ENCODE data around the gene RAB6B. TPM values are rescaled to one million over a fixed set of nuclear protein-coding genes. Genes with fewer than 3 reads are reported as not detected.
A peak's percentile ranks its signal among the peaks of the same experiment; 100 is the strongest.

Gene RAB6B
- total and polyA plus RNA-seq, 2 donors (not counting 1 experiment from before 2014, with no cell fraction given) = 0.83 to 1.5 TPM

GRCh38 chr3:133943639-133944141 lies 48.0 kb upstream of the RAB6B start:
- Histone ChIP-seq H3K9ac (ENCODE audit: insufficient read depth, low read length) (no peak overlapping the region), H2AFZ (ENCODE audit: low read length) (no peak overlapping the region), H3K4me2 (ENCODE audit: extremely low read depth, insufficient read depth, low read length) (peak overlapping the region; percentile 73), H3K4me3 (replicated peaks in 1 of 4; ENCODE audit: control extremely low read depth in 1 of 4, insufficient read depth in 1 of 4, low read depth in 3 of 4, low read length in 4 of 4) (no peak overlapping the region), H3K79me2 (ENCODE audit: control insufficient read depth, insufficient read depth, low read length) (no peaks in the 10 kb centered on the region), H3K27ac (ENCODE audit: insufficient read depth, low read length) (peak overlapping the region; percentile 64), H3K36me3 (ENCODE audit: control insufficient read depth, insufficient read depth, low read length) (no peaks in the 10 kb centered on the region), H3K4me1 (ENCODE audit: control insufficient read depth, extremely low read depth, insufficient read depth, low read length) (peaks cover 24% of the 10 kb centered on the region), H3K9me3 (ENCODE audit: control insufficient read depth, insufficient read depth, low read depth, low read length) (no peaks in the 10 kb centered on the region), H3K27me3 (ENCODE audit: control insufficient read depth, insufficient read depth, low read length) (peaks cover 3% of the 10 kb centered on the region), H4K20me1 (ENCODE audit: control insufficient read depth, extremely low read depth, insufficient read depth, low read length) (no peaks in the 10 kb centered on the region)
- peak; percentile 95 to 99 for DNase-seq (ENCODE audit: low read depth in 2 of 2)
- no peak for TF ChIP-seq CTCF (conservative IDR thresholded peaks at IDR 0.05 in 1 of 2, IDR thresholded peaks at IDR 0.05 in 1 of 2; ENCODE audit: low read depth in 1 of 2, low read length in 2 of 2)
- no peak for TF ChIP-seq EZH2 (IDR thresholded peaks at IDR 0.05; ENCODE audit: low read length, missing control alignments)

- Histone ChIP-seq H3K36me3 (ENCODE audit: control insufficient read depth, insufficient read depth, low read length) (no peaks in the 10 kb centered on the region), H3K27ac (ENCODE audit: insufficient read depth, low read length) (no peak overlapping the region), H4K20me1 (ENCODE audit: control insufficient read depth, extremely low read depth, insufficient read depth, low read length) (no peaks in the 10 kb centered on the region), H3K9me3 (ENCODE audit: control insufficient read depth, insufficient read depth, low read depth, low read length) (no peaks in the 10 kb centered on the region), H3K4me1 (ENCODE audit: control insufficient read depth, extremely low read depth, insufficient read depth, low read length) (peaks cover 24% of the 10 kb centered on the region), H3K27me3 (ENCODE audit: control insufficient read depth, insufficient read depth, low read length) (peaks cover 3% of the 10 kb centered on the region), H3K9ac (ENCODE audit: insufficient read depth, low read length) (no peak overlapping the region), H3K4me3 (replicated peaks in 1 of 4; ENCODE audit: control extremely low read depth in 1 of 4, insufficient read depth in 1 of 4, low read depth in 3 of 4, low read length in 4 of 4) (no peak overlapping the region), H3K79me2 (ENCODE audit: control insufficient read depth, insufficient read depth, low read length) (no peaks in the 10 kb centered on the region), H3K4me2 (ENCODE audit: extremely low read depth, insufficient read depth, low read length) (no peak overlapping the region), H2AFZ (ENCODE audit: low read length) (no peak overlapping the region)
- no peak for DNase-seq (ENCODE audit: low read depth in 2 of 2)
- TF ChIP-seq CTCF (conservative IDR thresholded peaks at IDR 0.05 in 1 of 2, IDR thresholded peaks at IDR 0.05 in 1 of 2; ENCODE audit: low read depth in 1 of 2, low read length in 2 of 2) (no peak), EZH2 (IDR thresholded peaks at IDR 0.05; ENCODE audit: low read length, missing control alignments) (no peak)
Observed at GRCh38 chr3:133943031-133943535, 47.4 kb upstream of the RAB6B start.

DNA sequence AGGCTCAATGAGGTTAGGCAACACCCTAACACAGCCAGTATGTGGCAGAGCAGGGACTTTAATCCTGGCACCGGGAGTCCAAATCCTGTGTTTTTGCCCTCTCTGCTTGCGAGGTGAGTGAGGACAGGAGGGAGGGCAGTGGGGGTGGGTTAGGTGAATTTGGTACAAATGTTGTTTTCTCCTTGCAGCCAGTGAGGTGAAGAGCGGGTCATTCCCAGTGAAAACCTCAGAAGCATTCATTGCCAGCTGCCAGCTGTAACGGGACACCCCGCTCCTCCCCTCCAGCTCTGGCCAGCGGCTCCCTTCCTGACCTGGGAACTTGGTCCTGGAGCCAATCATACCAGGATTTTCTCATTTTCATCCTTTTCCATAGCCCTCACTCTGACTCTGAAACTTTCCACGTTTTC lies 45.7 kb upstream of the RAB6B start:
- TF ChIP-seq CTCF (conservative IDR thresholded peaks at IDR 0.05 in 1 of 2, IDR thresholded peaks at IDR 0.05 in 1 of 2; ENCODE audit: low read depth in 1 of 2, low read length in 2 of 2) = peak in 1 of 2 donors; percentile 6
- no peak for TF ChIP-seq EZH2 (IDR thresholded peaks at IDR 0.05; ENCODE audit: low read length, missing control alignments)
- Histone ChIP-seq H3K4me1 (ENCODE audit: control insufficient read depth, extremely low read depth, insufficient read depth, low read length) (peaks cover 24% of the 10 kb centered on the region), H3K4me3 (replicated peaks in 1 of 4; ENCODE audit: control extremely low read depth in 1 of 4, insufficient read depth in 1 of 4, low read depth in 3 of 4, low read length in 4 of 4) (no peak overlapping the region), H3K27me3 (ENCODE audit: control insufficient read depth, insufficient read depth, low read length) (peaks cover 3% of the 10 kb centered on the region), H3K9ac (ENCODE audit: insufficient read depth, low read length) (no peak overlapping the region), H3K79me2 (ENCODE audit: control insufficient read depth, insufficient read depth, low read length) (no peaks in the 10 kb centered on the region), H3K9me3 (ENCODE audit: control insufficient read depth, insufficient read depth, low read depth, low read length) (no peaks in the 10 kb centered on the region), H3K27ac (ENCODE audit: insufficient read depth, low read length) (no peak overlapping the region), H3K36me3 (ENCODE audit: control insufficient read depth, insufficient read depth, low read length) (no peaks in the 10 kb centered on the region), H3K4me2 (ENCODE audit: extremely low read depth, insufficient read depth, low read length) (no peak overlapping the region), H4K20me1 (ENCODE audit: control insufficient read depth, extremely low read depth, insufficient read depth, low read length) (no peaks in the 10 kb centered on the region), H2AFZ (ENCODE audit: low read length) (no peak overlapping the region)
- peak; percentile 73 to 90 for DNase-seq (ENCODE audit: low read depth in 2 of 2)
